Tibial nerve (tissue), 4 donors: ENCODE data around the gene TCF7L1. TPM values are rescaled to one million over a fixed set of nuclear protein-coding genes. Genes with fewer than 3 reads are reported as not detected.

ENCODE experiments used
- DNase-seq, 2 donors: peaks; one replicate each; pipeline ENCODE4 v3.0.0-alpha.2; 2019; ENCODE audit warnings: low spot score in 2 of 2
- H3K27ac ChIP-seq, 4 donors: fragments of 200-600 bp; sonication (generic) in 3 of 4; one replicate each; pipeline ENCODE4 v1.5.1; 2017 to 2019; ENCODE audit warnings: mild to moderate bottlenecking in 1 of 4
- H3K27me3 ChIP-seq, 2 donors: fragments of 200-600 bp; sonication (generic) in 1 of 2; one replicate each; pipeline versions ENCODE4 v1.5.1 to v1.6.0; 2017 to 2019
- H3K36me3 ChIP-seq, 3 donors: fragments of 200-600 bp; sonication (generic); one replicate each; pipeline ENCODE4 v1.5.1; 2018 to 2019
- H3K4me1 ChIP-seq, 4 donors: fragments of 200-600 bp; sonication (generic) in 3 of 4; one replicate each; pipeline ENCODE4 v1.5.1; 2017 to 2019
- H3K4me3 ChIP-seq, 4 donors: fragments of 200-600 bp; sonication (generic) in 3 of 4; one replicate each; pipeline ENCODE4 v1.5.1; 2017 to 2019; ENCODE audit warnings: mild to moderate bottlenecking in 1 of 4, moderate library complexity in 1 of 4
- H3K9me3 ChIP-seq, 4 donors: fragments of 200-600 bp; sonication (generic) in 3 of 4; one replicate each; pipeline ENCODE4 v1.5.1; 2017 to 2019
- CTCF ChIP-seq, 5 experiments: fragments of 200-600 bp in 3 of 5; fragments of 450-650 bp in 2 of 5; sonication (generic) in 3 of 5; IDR thresholded peaks; one replicate each; pipeline ENCODE4 v1.5.1; 2016 to 2019; ENCODE audit warnings: antibody characterized with exemption in 5 of 5, mild to moderate bottlenecking in 3 of 5, moderate library complexity in 2 of 5
- EP300 ChIP-seq, 2 donors: sonication (generic); formaldehyde crosslinking; IDR thresholded peaks; one replicate each; pipeline ENCODE4 v1.6.1; 2017; ENCODE audit warnings: antibody characterized with exemption in 2 of 2, mild to moderate bottlenecking in 1 of 2
- POLR2A ChIP-seq, 2 donors: fragments of 450-650 bp; IDR thresholded peaks; one replicate each; pipeline ENCODE4 v1.6.1; 2017; ENCODE audit warnings: antibody characterized with exemption in 2 of 2, mild to moderate bottlenecking in 2 of 2, moderate library complexity in 2 of 2
- WGBS, 2 donors: methylation state at CpG; one replicate each; pipeline ENCODE4 v1.1.5; 2018; 5-methylcytosine and 5-hydroxymethylcytosine counted together
- total RNA-seq, 4 donors: library from RNA; depleted of rRNA; stranded (reverse); fragments of >200 nt; gene quantifications; one replicate each; pipeline ENCODE4 v1.1.0, GENCODE V29; 2016

The TCF7L1 gene
- total RNA-seq, 4 donors from 2014 or later: 3.7 to 14.1 (median 7.1) TPM

GRCh38 chr2:85089585-85089984, 43.6 kb upstream of the TCF7L1 start:
- Histone ChIP-seq H3K4me3 (no peak overlapping the region), H3K27me3 (peaks cover 0 to 6% of the 10 kb centered on the region in 2 donors), H3K9me3 (no peaks in the 10 kb centered on the region), H3K27ac (no peak overlapping the region), H3K4me1 (no peaks in the 10 kb centered on the region), H3K36me3 (no peaks in the 10 kb centered on the region)
- no peak for DNase-seq
- TF ChIP-seq CTCF (IDR thresholded peaks at IDR 0.05): no peak
- TF ChIP-seq EP300 (IDR thresholded peaks at IDR 0.05): no peak
- 48 to 59% methylated on average over 5 to 6 of the region's 6 CpGs for WGBS, 2 donors

- DNase-seq: no peak
- Histone ChIP-seq H3K27me3 (peaks cover 0 to 6% of the 10 kb centered on the region in 2 donors), H3K4me1 (no peaks in the 10 kb centered on the region), H3K36me3 (no peaks in the 10 kb centered on the region), H3K9me3 (no peaks in the 10 kb centered on the region), H3K4me3 (no peak overlapping the region), H3K27ac (no peak overlapping the region)
- WGBS, 2 donors: 72 to 79% methylated on average over 2 of the region's 2 CpGs
- TF ChIP-seq CTCF (IDR thresholded peaks at IDR 0.05) (no peak), EP300 (IDR thresholded peaks at IDR 0.05) (no peak), POLR2A (IDR thresholded peaks at IDR 0.05) (no peak)
These were observed 41.4 kb upstream of the TCF7L1 start for GRCh38 chr2:85091838-85092237.

GRCh38 chr2:85095094-85095493, 38.1 kb upstream of the TCF7L1 start:
- Histone ChIP-seq H3K27me3 (no peaks in the 10 kb centered on the region), H3K27ac (no peak overlapping the region), H3K9me3 (no peaks in the 10 kb centered on the region), H3K4me3 (no peak overlapping the region), H3K4me1 (no peaks in the 10 kb centered on the region), H3K36me3 (no peaks in the 10 kb centered on the region)
- no peak for TF ChIP-seq CTCF (IDR thresholded peaks at IDR 0.05)
- TF ChIP-seq POLR2A (IDR thresholded peaks at IDR 0.05): no peak
- TF ChIP-seq EP300 (IDR thresholded peaks at IDR 0.05): no peak
- 69 to 72% methylated on average over 2 of the region's 2 CpGs for WGBS, 2 donors
- no peak for DNase-seq

GRCh38 chr2:85096616-85097015, 36.6 kb upstream of the TCF7L1 start:
- H3K9me3 ChIP-seq: no peaks in the 10 kb centered on the region
- H3K4me1 ChIP-seq: no peaks in the 10 kb centered on the region
- no peaks in the 10 kb centered on the region for H3K27me3 ChIP-seq
- no peak for DNase-seq
- WGBS, 2 donors: 85 to 87% methylated on average over 6 of the region's 6 CpGs
- H3K27ac ChIP-seq: no peak overlapping the region
- H3K4me3 ChIP-seq: no peak overlapping the region
- H3K36me3 ChIP-seq: no peaks in the 10 kb centered on the region
- TF ChIP-seq POLR2A (IDR thresholded peaks at IDR 0.05) (no peak), CTCF (IDR thresholded peaks at IDR 0.05) (no peak), EP300 (IDR thresholded peaks at IDR 0.05) (no peak)

- no peak overlapping the region for H3K27ac ChIP-seq
- DNase-seq: no peak
- TF ChIP-seq POLR2A (IDR thresholded peaks at IDR 0.05): no peak
- no peak for TF ChIP-seq EP300 (IDR thresholded peaks at IDR 0.05)
- no peak for TF ChIP-seq CTCF (IDR thresholded peaks at IDR 0.05)
- no peaks in the 10 kb centered on the region for H3K27me3 ChIP-seq
- H3K4me1 ChIP-seq: no peaks in the 10 kb centered on the region
- 77 to 80% methylated on average over 1 of the region's 1 CpG for WGBS, 2 donors
- no peaks in the 10 kb centered on the region for H3K36me3 ChIP-seq
- no peak overlapping the region for H3K4me3 ChIP-seq
- no peaks in the 10 kb centered on the region for H3K9me3 ChIP-seq
These were observed 29.0 kb upstream of the TCF7L1 start for GRCh38 chr2:85104228-85104627.
